IMR-90 (cell line): ENCODE measurements around the gene YBX1. TPM values are rescaled to one million over a fixed set of nuclear protein-coding genes. Genes with fewer than 3 reads are reported as not detected.
"Not testable (repeated sequence)": the region's sequence is repeated elsewhere in the genome, so short reads cannot be mapped to it uniquely, and the experiment has no call there.

Experiments used
- ATAC-seq: fragments of 200-7000 bp; cut with Tn5 transposase; 2 replicates; pipeline ENCODE4 v1.9.1; 2020; ENCODE audit warnings: low read depth, mild to moderate bottlenecking, moderate library complexity
- BruUV-seq: library from RNA; stranded (reverse); fragments of 400-500 nt; replicated peaks from 2 replicates; lab custom pipeline; 2021; lab: Mats Ljungman, UMichigan
- CTCF ChIA-PET: fragments of 300-600 bp; formaldehyde crosslinking; extraction: SDS; loops from one replicate; lab custom pipeline; 2021; ENCODE audit warnings: antibody characterized with exemption; lab: Yijun Ruan, JAX
- POLR2A ChIA-PET: fragments of 300-600 bp; sonication (Branson Sonifier 250); formaldehyde crosslinking; loops from one replicate; lab custom pipeline; 2022; ENCODE audit warnings: antibody characterized with exemption; ENCODE audit not compliant: unreplicated experiment; lab: Charles Lee
- DNase-seq: peaks from one replicate; pipeline ENCODE4 v3.0.0; 2013
- H2AFZ ChIP-seq: replicated peaks from 2 replicates; pipeline ENCODE3; 2013; ENCODE audit warnings: low read length, mild to moderate bottlenecking; ENCODE audit not compliant: poor library complexity
- H2AK5ac ChIP-seq: 2 replicates; pipeline ENCODE4 v1.6.1; 2013; ENCODE audit warnings: low read depth, low read length, inconsistent platforms
- H2AK9ac ChIP-seq: replicated peaks from 2 replicates; pipeline ENCODE3; 2013; ENCODE audit warnings: mild to moderate bottlenecking, low read depth, low read length, moderate library complexity; ENCODE audit not compliant: poor library complexity
- H2BK120ac ChIP-seq: 2 replicates; pipeline ENCODE4 v1.6.1; 2013; ENCODE audit warnings: low read depth, low read length, inconsistent platforms
- H2BK15ac ChIP-seq: 3 replicates; pipeline ENCODE4 v1.6.1; 2013; ENCODE audit warnings: low read depth, low read length, inconsistent platforms
- H2BK20ac ChIP-seq: 2 replicates; pipeline ENCODE4 v1.6.1; 2013; ENCODE audit warnings: low read depth, mild to moderate bottlenecking, inconsistent platforms, low read length, moderate library complexity
- H2BK5ac ChIP-seq: 2 replicates; pipeline ENCODE4 v1.6.1; 2013; ENCODE audit warnings: mild to moderate bottlenecking, low read depth, low read length, inconsistent platforms; ENCODE audit not compliant: poor library complexity, severe bottlenecking
- H3K14ac ChIP-seq: replicated peaks from 2 replicates; pipeline ENCODE4 v1.6.1; 2013; ENCODE audit warnings: low read depth, low read length, inconsistent platforms
- H3K18ac ChIP-seq: 2 replicates; pipeline ENCODE4 v1.6.1; 2013; ENCODE audit warnings: low read depth, low read length, control low read depth
- H3K23ac ChIP-seq: 2 replicates; pipeline ENCODE4 v1.6.1; 2013; ENCODE audit warnings: low read depth, low read length, inconsistent platforms
- H3K27ac ChIP-seq: 2 replicates; pipeline ENCODE4 v1.5.1; 2013; ENCODE audit warnings: mild to moderate bottlenecking, control low read depth, low read length; ENCODE audit not compliant: insufficient read depth
- H3K27me3 ChIP-seq: 2 replicates; pipeline ENCODE4 v1.6.1; 2013; ENCODE audit warnings: low read length; ENCODE audit not compliant: control insufficient read depth, insufficient read depth
- H3K36me3 ChIP-seq: 2 replicates; pipeline ENCODE4 v1.6.1; 2013; ENCODE audit warnings: low read length, mixed read lengths; ENCODE audit not compliant: control insufficient read depth, insufficient read depth
- H3K4ac ChIP-seq: 2 replicates; pipeline ENCODE4 v1.6.1; 2013; ENCODE audit warnings: low read depth, low read length, inconsistent platforms
- H3K4me1 ChIP-seq: 2 replicates; pipeline ENCODE4 v1.6.1; 2013; ENCODE audit warnings: low read length, mixed read lengths; ENCODE audit not compliant: control insufficient read depth, insufficient read depth
- H3K4me2 ChIP-seq: 2 replicates; pipeline ENCODE4 v1.6.1; 2013; ENCODE audit warnings: low read depth, mild to moderate bottlenecking, control low read depth, low read length, moderate library complexity
- H3K4me3 ChIP-seq: 2 replicates; pipeline ENCODE4 v1.5.1; 2013; ENCODE audit warnings: low read depth, mild to moderate bottlenecking, control low read depth, low read length, moderate library complexity; ENCODE audit not compliant: insufficient read depth
- H3K56ac ChIP-seq: 2 replicates; pipeline ENCODE4 v1.6.1; 2013; ENCODE audit warnings: low read length, inconsistent platforms; ENCODE audit not compliant: insufficient read depth; ENCODE audit errors: extremely low read depth
- H3K79me1 ChIP-seq, 2 experiments: 2 replicates each; pipeline ENCODE4 v1.6.1; 2013; ENCODE audit warnings: low read length in 2 of 2, inconsistent platforms in 1 of 2, low read depth in 1 of 2
- H3K9ac ChIP-seq: 2 replicates; pipeline ENCODE4 v1.6.1; 2013; ENCODE audit warnings: low read depth, low read length, control low read depth
- H3K9me1 ChIP-seq: 2 replicates; pipeline ENCODE4 v1.6.1; 2013; ENCODE audit warnings: low read length, inconsistent platforms; ENCODE audit not compliant: insufficient read depth
- H3K9me3 ChIP-seq: 2 replicates; pipeline ENCODE4 v1.6.1; 2013; ENCODE audit warnings: low read length; ENCODE audit not compliant: control insufficient read depth, insufficient read depth
- H4K20me1 ChIP-seq: 2 replicates; pipeline ENCODE4 v1.6.1; 2013; ENCODE audit warnings: low read length, inconsistent platforms; ENCODE audit not compliant: insufficient read depth
- H4K5ac ChIP-seq: 2 replicates; pipeline ENCODE4 v1.6.1; 2013; ENCODE audit warnings: mild to moderate bottlenecking, low read depth, low read length, control low read depth
- H4K8ac ChIP-seq, 2 experiments: 2 replicates each; pipeline ENCODE4 v1.6.1; 2013; ENCODE audit warnings: low read depth in 2 of 2, low read length in 2 of 2, control low read depth in 1 of 2, inconsistent platforms in 1 of 2
- H4K91ac ChIP-seq: 2 replicates; pipeline ENCODE4 v1.6.1; 2013; ENCODE audit warnings: low read depth, low read length, inconsistent platforms; ENCODE audit not compliant: insufficient read depth
- BHLHE40 ChIP-seq: fragments of 150-350 bp; IDR thresholded peaks from 2 replicates; pipeline ENCODE4 v1.6.1; 2016; ENCODE audit warnings: mild to moderate bottlenecking, low read depth, low read length
- CHD1 ChIP-seq: IDR thresholded peaks from 2 replicates; pipeline ENCODE4 v1.6.1; 2012; ENCODE audit warnings: low read depth, low read length, improper control_type of control experiment
- FOS ChIP-seq: fragments of 150-350 bp; IDR thresholded peaks from 2 replicates; pipeline ENCODE4 v1.6.1; 2016; ENCODE audit warnings: low read depth, low read length
- MAFK ChIP-seq: IDR thresholded peaks from 2 replicates; pipeline ENCODE4 v1.6.1; 2012; ENCODE audit warnings: low read depth, low read length, improper control_type of control experiment
- MAZ ChIP-seq: IDR thresholded peaks from 2 replicates; pipeline ENCODE4 v1.6.1; 2012; ENCODE audit warnings: low read depth, mild to moderate bottlenecking, low read length, improper control_type of control experiment, moderate library complexity, borderline replicate concordance
- NFE2L2 ChIP-seq: fragments of 150-350 bp; IDR thresholded peaks from 2 replicates; pipeline ENCODE4 v1.6.1; 2016; ENCODE audit warnings: low read depth, mild to moderate bottlenecking, low read length
- POLR2A ChIP-seq: IDR thresholded peaks from 2 replicates; pipeline ENCODE4 v1.6.1; 2012; ENCODE audit warnings: mild to moderate bottlenecking, low read depth, low read length
- RAD21 ChIP-seq: IDR thresholded peaks from 2 replicates; pipeline ENCODE4 v1.6.1; 2012; ENCODE audit warnings: low read length, improper control_type of control experiment
- RCOR1 ChIP-seq: IDR thresholded peaks from 2 replicates; pipeline ENCODE4 v1.6.1; 2012; ENCODE audit warnings: mild to moderate bottlenecking, low read length, improper control_type of control experiment; ENCODE audit not compliant: insufficient replicate concordance
- SMC3 ChIP-seq: fragments of 150-350 bp; IDR thresholded peaks from 2 replicates; pipeline ENCODE4 v1.6.1; 2016; ENCODE audit warnings: low read depth, mild to moderate bottlenecking, antibody characterized with exemption, low read length, moderate library complexity
- WGBS, 2 experiments: methylation state at CpG; one replicate each; pipeline versions ENCODE4 v1.1.5 to v1.1.7; 2013; ENCODE audit warnings: missing lambda C conversion rate in 2 of 2; ENCODE audit not compliant: insufficient read length in 1 of 2; ENCODE audit errors: extremely low coverage in 2 of 2; 5-methylcytosine and 5-hydroxymethylcytosine counted together
- dilution Hi-C: fragments of 300-500 bp; cut with HindIII; formaldehyde crosslinking; loops from one replicate; pipeline ENCODE4 v1.14.3; 2018; ENCODE audit warnings: low sequenced_read_pairs; ENCODE audit not compliant: unreplicated experiment
- in situ Hi-C: fragments of 300-500 bp; cut with MboI; formaldehyde crosslinking; loops from 3 replicates; pipeline ENCODE4 v1.14.3; 2019; ENCODE audit warnings: low sequenced_read_pairs, inconsistent platforms, mixed read lengths
- intact Hi-C: fragments of 100-400 bp; cut with micrococcal nuclease; formaldehyde crosslinking; loops from 2 replicates; pipeline ENCODE4 v1.10.0; 2022
- polyA plus RNA-seq, 3 experiments: library from polyadenylated mRNA; depleted of rRNA; stranded (reverse); fragments of >200 nt; gene quantifications; 2 replicates each; pipeline ENCODE4 v1.2.3, GENCODE V29; 2012; ENCODE audit warnings: low replicate concordance in 1 of 3
- total RNA-seq: library from RNA; depleted of rRNA; stranded (reverse); fragments of >200 nt; gene quantifications from 2 replicates; pipeline ENCODE4 v1.2.3, GENCODE V29; 2012
- TF ChIP-seq, protein P1 (sequence below): fragments of 150-350 bp; IDR thresholded peaks from 2 replicates; pipeline ENCODE4 v1.6.1; 2016; ENCODE audit warnings: low read depth, mild to moderate bottlenecking, low read length, moderate library complexity, borderline replicate concordance

Gene YBX1
- total and polyA plus RNA-seq, 2 of the 4 experiments (the other 2 are of a cell fraction): 605 to 843 TPM

- Histone ChIP-seq H2AK5ac (no peak overlapping the region), H4K8ac (no peak overlapping the region), H3K14ac (no peak overlapping the region), H4K91ac (no peak overlapping the region), H3K9me3 (no peaks in the 10 kb centered on the region), H3K4me2 (no peak overlapping the region), H3K79me1 (no peaks in the 10 kb centered on the region), H3K18ac (no peak overlapping the region), H3K36me3 (no peaks in the 10 kb centered on the region), H3K27me3 (no peaks in the 10 kb centered on the region), H2AFZ (no peak overlapping the region), H3K4me1 (no peaks in the 10 kb centered on the region), H3K9ac (no peak overlapping the region), H3K4ac (no peak overlapping the region), H3K56ac (no peak overlapping the region), H3K4me3 (no peak overlapping the region), H3K9me1 (no peaks in the 10 kb centered on the region), H3K23ac (no peak overlapping the region), H4K20me1 (no peaks in the 10 kb centered on the region), H2AK9ac (no peak overlapping the region), H2BK15ac (no peak overlapping the region), H4K5ac (no peak overlapping the region), H3K27ac (no peak overlapping the region), H2BK5ac (no peak overlapping the region), H2BK20ac (no peak overlapping the region), H2BK120ac (no peak overlapping the region)
- ChIA-PET POLR2A (no interaction called here), CTCF (interaction anchor here (0.7 kb wide), 1 partner anchor 1467 kb away, joined by 3 read pairs; no protein-coding TSS in a partner anchor)
- DNase-seq (no peak), ATAC-seq (no peak)
- TF ChIP-seq MAFK (no peak), NFE2L2 (no peak), RCOR1 (no peak), RAD21 (no peak), BHLHE40 (no peak), POLR2A (no peak), CHD1 (no peak), FOS (no peak), MAZ (no peak), SMC3 (no peak)
- TF ChIP-seq, protein P1, sequence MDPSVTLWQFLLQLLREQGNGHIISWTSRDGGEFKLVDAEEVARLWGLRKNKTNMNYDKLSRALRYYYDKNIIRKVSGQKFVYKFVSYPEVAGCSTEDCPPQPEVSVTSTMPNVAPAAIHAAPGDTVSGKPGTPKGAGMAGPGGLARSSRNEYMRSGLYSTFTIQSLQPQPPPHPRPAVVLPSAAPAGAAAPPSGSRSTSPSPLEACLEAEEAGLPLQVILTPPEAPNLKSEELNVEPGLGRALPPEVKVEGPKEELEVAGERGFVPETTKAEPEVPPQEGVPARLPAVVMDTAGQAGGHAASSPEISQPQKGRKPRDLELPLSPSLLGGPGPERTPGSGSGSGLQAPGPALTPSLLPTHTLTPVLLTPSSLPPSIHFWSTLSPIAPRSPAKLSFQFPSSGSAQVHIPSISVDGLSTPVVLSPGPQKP: no peak
- no CpG with 5 or more reads among the region's 6 CpGs for WGBS, 2 experiments
- dilution Hi-C loops (no loop called here), intact Hi-C loops (no loop called here), in situ Hi-C loops (no loop called here)
- no TSS peak for BruUV-seq
Measured at GRCh38 chr1:42723511-42723910, 41.3 kb downstream of the YBX1 start.

DNA sequence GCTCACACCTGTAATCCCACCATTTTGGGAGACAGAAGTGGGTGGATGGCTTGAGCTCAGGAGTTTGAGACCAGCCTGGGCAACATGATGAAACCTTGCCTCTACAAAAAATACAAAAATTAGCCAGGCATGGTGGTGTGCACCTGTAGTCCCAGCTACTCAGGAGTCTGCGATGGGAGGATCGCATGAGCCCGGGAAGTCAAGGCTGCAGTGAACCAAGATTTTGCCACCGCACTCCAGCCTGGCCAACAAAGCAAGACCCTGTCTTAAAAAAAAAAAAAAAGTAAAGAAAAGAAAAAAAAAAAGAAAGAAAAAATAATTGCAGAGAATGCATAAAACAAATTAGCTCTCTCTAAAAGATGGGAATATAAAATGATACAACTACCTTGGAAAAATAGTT is 43.6 kb downstream of the YBX1 start:
- H3K9ac ChIP-seq, H3K23ac ChIP-seq, H4K5ac ChIP-seq, H4K20me1 ChIP-seq, H3K18ac ChIP-seq, H3K36me3 ChIP-seq, H2BK15ac ChIP-seq, H3K27ac ChIP-seq, H4K8ac ChIP-seq, H2BK120ac ChIP-seq, H3K9me1 ChIP-seq, H3K56ac ChIP-seq, POLR2A ChIA-PET, H2BK20ac ChIP-seq, BruUV-seq, ATAC-seq, H3K27me3 ChIP-seq, in situ Hi-C loops, H3K4ac ChIP-seq, intact Hi-C loops, H3K4me2 ChIP-seq, H2BK5ac ChIP-seq, DNase-seq, H2AFZ ChIP-seq, H2AK9ac ChIP-seq, CTCF ChIA-PET, dilution Hi-C loops, H4K91ac ChIP-seq, H3K4me1 ChIP-seq, H3K79me1 ChIP-seq, H3K14ac ChIP-seq, H3K9me3 ChIP-seq, H2AK5ac ChIP-seq, H3K4me3 ChIP-seq: not testable (repeated sequence)
- no CpG with 5 or more reads among the region's 4 CpGs for WGBS, 2 experiments
